ENCODE measurements around the gene HTR4. TPM values are rescaled to one million over a fixed set of nuclear protein-coding genes. Genes with fewer than 3 reads are reported as not detected.
A peak's percentile ranks its signal among the peaks of the same experiment; 100 is the strongest.

Gene HTR4
- total RNA-seq, 1 donor from 2014 or later: 0.99 TPM

- Histone ChIP-seq H3K27me3 (ENCODE audit: low read depth) (no peaks in the 10 kb centered on the region), H3K4me1 (peaks cover 56% of the 10 kb centered on the region), H3K27ac (replicated peaks) (peak overlapping the region; percentile 86), H3K4me3 (peak overlapping the region; percentile 49), H3K9me3 (replicated peaks) (no peaks in the 10 kb centered on the region), H3K36me3 (no peaks in the 10 kb centered on the region)
- TF ChIP-seq CTCF (IDR thresholded peaks at IDR 0.05; ENCODE audit: borderline replicate concordance): no peak
- intact Hi-C loops (cut with micrococcal nuclease): no loop called here
- no peak for DNase-seq
Measured at GRCh38 chr5:148454576-148454975, 199.8 kb downstream of the HTR4 start.

- intact Hi-C loops (cut with micrococcal nuclease): no loop called here
- Histone ChIP-seq H3K36me3 (no peaks in the 10 kb centered on the region), H3K4me1 (peaks cover 48% of the 10 kb centered on the region), H3K27ac (replicated peaks) (peak overlapping the region; percentile 86), H3K27me3 (ENCODE audit: low read depth) (no peaks in the 10 kb centered on the region), H3K4me3 (peak overlapping the region; percentile 49), H3K9me3 (replicated peaks) (no peaks in the 10 kb centered on the region)
- DNase-seq: peak; percentile 62
- no peak for TF ChIP-seq CTCF (IDR thresholded peaks at IDR 0.05; ENCODE audit: borderline replicate concordance)
Measured at GRCh38 chr5:148452499-148453193, 201.7 kb downstream of the HTR4 start.

GRCh38 chr5:148446611-148447010 is 207.7 kb downstream of the HTR4 start:
- H3K27me3 ChIP-seq (ENCODE audit: low read depth): no peaks in the 10 kb centered on the region
- no peak for TF ChIP-seq CTCF (IDR thresholded peaks at IDR 0.05; ENCODE audit: borderline replicate concordance)
- no peak for DNase-seq
- no peak overlapping the region for H3K27ac ChIP-seq (replicated peaks)
- no peak overlapping the region for H3K4me3 ChIP-seq
- H3K36me3 ChIP-seq: peaks cover 22% of the 10 kb centered on the region
- intact Hi-C loops (cut with micrococcal nuclease): no loop called here
- H3K4me1 ChIP-seq: peaks cover 37% of the 10 kb centered on the region
- no peaks in the 10 kb centered on the region for H3K9me3 ChIP-seq (replicated peaks)

- TF ChIP-seq CTCF (IDR thresholded peaks at IDR 0.05; ENCODE audit: borderline replicate concordance): no peak
- Histone ChIP-seq H3K27ac (replicated peaks) (no peak overlapping the region), H3K27me3 (ENCODE audit: low read depth) (no peaks in the 10 kb centered on the region), H3K4me3 (no peak overlapping the region), H3K4me1 (peaks cover 37% of the 10 kb centered on the region), H3K36me3 (peaks cover 32% of the 10 kb centered on the region), H3K9me3 (replicated peaks) (no peaks in the 10 kb centered on the region)
- intact Hi-C loops (cut with micrococcal nuclease): loop anchor here (2.0 kb wide), 1 partner anchor 285 kb away; no protein-coding TSS in a partner anchor
- no peak for DNase-seq
Measured at GRCh38 chr5:148445578-148445977, 208.7 kb downstream of the HTR4 start.

GRCh38 chr5:148443998-148444397 is 210.3 kb downstream of the HTR4 start:
- Histone ChIP-seq H3K4me1 (peaks cover 40% of the 10 kb centered on the region), H3K27ac (replicated peaks) (peak overlapping the region; percentile 3), H3K36me3 (peaks cover 48% of the 10 kb centered on the region), H3K9me3 (replicated peaks) (no peaks in the 10 kb centered on the region), H3K4me3 (no peak overlapping the region), H3K27me3 (ENCODE audit: low read depth) (no peaks in the 10 kb centered on the region)
- intact Hi-C loops (cut with micrococcal nuclease): loop anchor here (2.0 kb wide), 1 partner anchor 287 kb away; no protein-coding TSS in a partner anchor
- DNase-seq: no peak
- peak; percentile 82 for TF ChIP-seq CTCF (IDR thresholded peaks at IDR 0.05; ENCODE audit: borderline replicate concordance)

Data from left ventricle myocardium inferior (tissue), 1 donor.